Natural killer cell (primary cell): ENCODE data around the gene CDHR1. TPM values are rescaled to one million over a fixed set of nuclear protein-coding genes. Genes with fewer than 3 reads are reported as not detected.
A peak's percentile ranks its signal among the peaks of the same experiment; 100 is the strongest.

Experiments used
- ATAC-seq, 3 donors: fragments of 150-1000 bp in 2 of 3; fragments of 200-7000 bp in 1 of 3; cut with Tn5 transposase; 1 replicate in 1 of 3; 2 replicates in 2 of 3; pipeline ENCODE4 v1.10.0; 2021; ENCODE audit warnings: mild to moderate bottlenecking in 2 of 3, moderate library complexity in 2 of 3
- DNase-seq, 2 donors: peaks; one replicate each; pipeline versions ENCODE4 v3.0.0 to v3.0.0-alpha.2; 2013 to 2021; ENCODE audit warnings: mixed read lengths in 1 of 2
- H3K27ac ChIP-seq: one replicate; pipeline ENCODE4 v1.5.1; 2013; ENCODE audit warnings: mild to moderate bottlenecking, low read length
- H3K27me3 ChIP-seq: one replicate; pipeline ENCODE4 v1.6.1; 2013; ENCODE audit warnings: low read length; ENCODE audit not compliant: control insufficient read depth, insufficient read depth
- H3K36me3 ChIP-seq: one replicate; pipeline ENCODE4 v1.6.1; 2013; ENCODE audit warnings: low read length; ENCODE audit not compliant: control insufficient read depth, insufficient read depth
- H3K4me1 ChIP-seq: one replicate; pipeline ENCODE4 v1.6.1; 2013; ENCODE audit warnings: low read length; ENCODE audit not compliant: control insufficient read depth, insufficient read depth
- H3K4me3 ChIP-seq: one replicate; pipeline ENCODE4 v1.5.1; 2013; ENCODE audit warnings: low read length
- H3K9me3 ChIP-seq: one replicate; pipeline ENCODE4 v1.6.1; 2013; ENCODE audit warnings: low read length; ENCODE audit not compliant: control insufficient read depth, insufficient read depth
- H3K27ac Mint-ChIP-seq, 2 donors: one replicate each; pipeline ENCODE4 v1.8.0; 2022; ENCODE audit warnings: mild to moderate bottlenecking in 2 of 2, mixed read lengths in 2 of 2, moderate library complexity in 1 of 2
- H3K27me3 Mint-ChIP-seq, 2 donors: one replicate each; pipeline ENCODE4 v1.8.0; 2022; ENCODE audit warnings: low read depth in 2 of 2, mixed read lengths in 2 of 2
- H3K36me3 Mint-ChIP-seq: one replicate; pipeline ENCODE4 v1.8.0; 2022; ENCODE audit warnings: mixed read lengths
- H3K4me1 Mint-ChIP-seq, 2 donors: one replicate each; pipeline ENCODE4 v1.8.0; 2022; ENCODE audit warnings: mixed read lengths in 2 of 2
- H3K4me3 Mint-ChIP-seq: one replicate; pipeline ENCODE4 v1.8.0; 2022; ENCODE audit warnings: mild to moderate bottlenecking, moderate library complexity, mixed read lengths
- H3K9me3 Mint-ChIP-seq, 2 donors: one replicate each; pipeline ENCODE4 v1.8.0; 2022; ENCODE audit warnings: mixed read lengths in 2 of 2
- CTCF ChIP-seq: fragments of 200-600 bp; IDR thresholded peaks from one replicate; pipeline ENCODE4 v1.8.0; 2022; ENCODE audit warnings: antibody characterized with exemption
- WGBS: methylation state at CpG from one replicate; pipeline ENCODE4 v1.1.7; 2013; ENCODE audit warnings: missing lambda C conversion rate; ENCODE audit not compliant: insufficient coverage; 5-methylcytosine and 5-hydroxymethylcytosine counted together
- intact Hi-C: fragments of 100-400 bp; cut with micrococcal nuclease; formaldehyde crosslinking; loops from one replicate; pipeline ENCODE4 v1.14.2; 2022
- total RNA-seq, 4 donors: library from RNA; stranded (reverse); fragments of 120-200 nt in 1 of 4; gene quantifications; one replicate each; pipeline versions ENCODE4 v1.2.3 to v1.2.4, GENCODE V29; 2013 to 2022

Gene CDHR1
- total RNA-seq, 3 donors from 2014 or later (not counting 1 experiment from before 2014, with no cell fraction given): 4.0 to 9.5 (median 6.5) TPM

- no peak for TF ChIP-seq CTCF
- WGBS: 57% methylated on average over 9 of the region's 10 CpGs
- Mint-ChIP-seq H3K4me1 (peaks cover 9 to 16% of the 10 kb centered on the region in 2 donors), H3K36me3 (peaks cover 14% of the 10 kb centered on the region), H3K4me3 (no peak overlapping the region), H3K27ac (peak overlapping the region; percentile 72 to 83), H3K27me3 (no peaks in the 10 kb centered on the region), H3K9me3 (no peaks in the 10 kb centered on the region)
- H3K9me3 ChIP-seq: no peaks in the 10 kb centered on the region
- no peaks in the 10 kb centered on the region for H3K27me3 ChIP-seq
- H3K4me3 ChIP-seq: no peak overlapping the region
- peak; percentile 40 to 65 for DNase-seq
- no peaks in the 10 kb centered on the region for H3K4me1 ChIP-seq
- no peak overlapping the region for H3K27ac ChIP-seq
- peaks cover 27% of the 10 kb centered on the region for H3K36me3 ChIP-seq
- intact Hi-C loops: loop anchor here (2.0 kb wide), 1 partner anchor 48 kb away; no protein-coding TSS in a partner anchor
- ATAC-seq: peak; percentile 89 to 98 (median 97)
Measured at GRCh38 chr10:84156768-84157167, 37.6 kb upstream of the CDHR1 start.

- Mint-ChIP-seq H3K4me3 (no peak overlapping the region), H3K9me3 (no peaks in the 10 kb centered on the region), H3K36me3 (peaks cover 5% of the 10 kb centered on the region), H3K27ac (peak overlapping the region; percentile 70 to 72), H3K4me1 (peaks cover 9 to 16% of the 10 kb centered on the region in 2 donors), H3K27me3 (peaks cover 0 to under 1% of the 10 kb centered on the region in 2 donors)
- intact Hi-C loops: no loop called here
- Histone ChIP-seq H3K4me3 (no peak overlapping the region), H3K9me3 (no peaks in the 10 kb centered on the region), H3K36me3 (peaks cover 14% of the 10 kb centered on the region), H3K27me3 (no peaks in the 10 kb centered on the region), H3K4me1 (no peaks in the 10 kb centered on the region), H3K27ac (no peak overlapping the region)
- ATAC-seq (no peak), DNase-seq (no peak)
- TF ChIP-seq CTCF: no peak
- WGBS: 100% methylated on average over 1 of the region's 2 CpGs
Measured at GRCh38 chr10:84158061-84158460, 36.3 kb upstream of the CDHR1 start.

- H3K4me3 ChIP-seq: no peak overlapping the region
- peaks cover 5% of the 10 kb centered on the region in 2 donors for H3K27me3 Mint-ChIP-seq
- ATAC-seq (no peak), DNase-seq (no peak)
- no peak overlapping the region for H3K4me3 Mint-ChIP-seq
- H3K36me3 ChIP-seq: peaks cover 9% of the 10 kb centered on the region
- no peaks in the 10 kb centered on the region for H3K27me3 ChIP-seq
- WGBS: 68% methylated on average over 3 of the region's 4 CpGs
- no peak overlapping the region for H3K27ac ChIP-seq
- no peaks in the 10 kb centered on the region for H3K4me1 ChIP-seq
- TF ChIP-seq CTCF: no peak
- peaks cover 9 to 16% of the 10 kb centered on the region in 2 donors for H3K4me1 Mint-ChIP-seq
- intact Hi-C loops: no loop called here
- no peaks in the 10 kb centered on the region for H3K36me3 Mint-ChIP-seq
- H3K9me3 ChIP-seq: no peaks in the 10 kb centered on the region
- H3K9me3 Mint-ChIP-seq: no peaks in the 10 kb centered on the region
- H3K27ac Mint-ChIP-seq: peak overlapping the region in 1 of 2 donors; percentile 70
Measured at GRCh38 chr10:84158550-84158949, 35.8 kb upstream of the CDHR1 start.

- intact Hi-C loops: no loop called here
Measured at GRCh38 chr10:84159076-84159685, 35.2 kb upstream of the CDHR1 start.

More at GRCh38 chr10:84159076-84159685, 35.2 kb upstream of the CDHR1 start:
- WGBS: 46% methylated on average over 8 of the region's 9 CpGs
- no peak overlapping the region for H3K4me3 ChIP-seq
- no peak overlapping the region for H3K27ac Mint-ChIP-seq
- ATAC-seq (no peak), DNase-seq (no peak)
- H3K36me3 Mint-ChIP-seq: no peaks in the 10 kb centered on the region
- H3K36me3 ChIP-seq: peaks cover 4% of the 10 kb centered on the region
- H3K4me3 Mint-ChIP-seq: no peak overlapping the region
- no peaks in the 10 kb centered on the region for H3K9me3 ChIP-seq
- no peaks in the 10 kb centered on the region for H3K9me3 Mint-ChIP-seq
- no peak overlapping the region for H3K27ac ChIP-seq
- peaks cover 9 to 16% of the 10 kb centered on the region in 2 donors for H3K4me1 Mint-ChIP-seq
- TF ChIP-seq CTCF: no peak
- no peaks in the 10 kb centered on the region for H3K27me3 ChIP-seq
- H3K4me1 ChIP-seq: no peaks in the 10 kb centered on the region
- peaks cover 7 to 11% of the 10 kb centered on the region in 2 donors for H3K27me3 Mint-ChIP-seq
